IMR-90 (cell line): ENCODE data around the gene FZD4. TPM values are rescaled to one million over a fixed set of nuclear protein-coding genes. Genes with fewer than 3 reads are reported as not detected.

Source experiments
- ATAC-seq: fragments of 200-7000 bp; cut with Tn5 transposase; 2 replicates; pipeline ENCODE4 v1.9.1; 2020; ENCODE audit warnings: low read depth, mild to moderate bottlenecking, moderate library complexity
- BruUV-seq: library from RNA; stranded (reverse); fragments of 400-500 nt; replicated peaks from 2 replicates; lab custom pipeline; 2021; lab: Mats Ljungman, UMichigan
- CTCF ChIA-PET: fragments of 300-600 bp; formaldehyde crosslinking; extraction: SDS; loops from one replicate; lab custom pipeline; 2021; ENCODE audit warnings: antibody characterized with exemption; lab: Yijun Ruan, JAX
- POLR2A ChIA-PET: fragments of 300-600 bp; sonication (Branson Sonifier 250); formaldehyde crosslinking; loops from one replicate; lab custom pipeline; 2022; ENCODE audit warnings: antibody characterized with exemption; ENCODE audit not compliant: unreplicated experiment; lab: Charles Lee
- DNase-seq: peaks from one replicate; pipeline ENCODE4 v3.0.0; 2013
- H2AFZ ChIP-seq: replicated peaks from 2 replicates; pipeline ENCODE3; 2013; ENCODE audit warnings: low read length, mild to moderate bottlenecking; ENCODE audit not compliant: poor library complexity
- H2AK5ac ChIP-seq: 2 replicates; pipeline ENCODE4 v1.6.1; 2013; ENCODE audit warnings: low read depth, low read length, inconsistent platforms
- H2AK9ac ChIP-seq: replicated peaks from 2 replicates; pipeline ENCODE3; 2013; ENCODE audit warnings: mild to moderate bottlenecking, low read depth, low read length, moderate library complexity; ENCODE audit not compliant: poor library complexity
- H2BK120ac ChIP-seq: 2 replicates; pipeline ENCODE4 v1.6.1; 2013; ENCODE audit warnings: low read depth, low read length, inconsistent platforms
- H2BK15ac ChIP-seq: 3 replicates; pipeline ENCODE4 v1.6.1; 2013; ENCODE audit warnings: low read depth, low read length, inconsistent platforms
- H2BK20ac ChIP-seq: 2 replicates; pipeline ENCODE4 v1.6.1; 2013; ENCODE audit warnings: low read depth, mild to moderate bottlenecking, inconsistent platforms, low read length, moderate library complexity
- H2BK5ac ChIP-seq: 2 replicates; pipeline ENCODE4 v1.6.1; 2013; ENCODE audit warnings: mild to moderate bottlenecking, low read depth, low read length, inconsistent platforms; ENCODE audit not compliant: poor library complexity, severe bottlenecking
- H3K14ac ChIP-seq: replicated peaks from 2 replicates; pipeline ENCODE4 v1.6.1; 2013; ENCODE audit warnings: low read depth, low read length, inconsistent platforms
- H3K18ac ChIP-seq: 2 replicates; pipeline ENCODE4 v1.6.1; 2013; ENCODE audit warnings: low read depth, low read length, control low read depth
- H3K23ac ChIP-seq: 2 replicates; pipeline ENCODE4 v1.6.1; 2013; ENCODE audit warnings: low read depth, low read length, inconsistent platforms
- H3K27ac ChIP-seq: 2 replicates; pipeline ENCODE4 v1.5.1; 2013; ENCODE audit warnings: mild to moderate bottlenecking, control low read depth, low read length; ENCODE audit not compliant: insufficient read depth
- H3K27me3 ChIP-seq: 2 replicates; pipeline ENCODE4 v1.6.1; 2013; ENCODE audit warnings: low read length; ENCODE audit not compliant: control insufficient read depth, insufficient read depth
- H3K36me3 ChIP-seq: 2 replicates; pipeline ENCODE4 v1.6.1; 2013; ENCODE audit warnings: low read length, mixed read lengths; ENCODE audit not compliant: control insufficient read depth, insufficient read depth
- H3K4ac ChIP-seq: 2 replicates; pipeline ENCODE4 v1.6.1; 2013; ENCODE audit warnings: low read depth, low read length, inconsistent platforms
- H3K4me1 ChIP-seq: 2 replicates; pipeline ENCODE4 v1.6.1; 2013; ENCODE audit warnings: low read length, mixed read lengths; ENCODE audit not compliant: control insufficient read depth, insufficient read depth
- H3K4me2 ChIP-seq: 2 replicates; pipeline ENCODE4 v1.6.1; 2013; ENCODE audit warnings: low read depth, mild to moderate bottlenecking, control low read depth, low read length, moderate library complexity
- H3K4me3 ChIP-seq: 2 replicates; pipeline ENCODE4 v1.5.1; 2013; ENCODE audit warnings: low read depth, mild to moderate bottlenecking, control low read depth, low read length, moderate library complexity; ENCODE audit not compliant: insufficient read depth
- H3K56ac ChIP-seq: 2 replicates; pipeline ENCODE4 v1.6.1; 2013; ENCODE audit warnings: low read length, inconsistent platforms; ENCODE audit not compliant: insufficient read depth; ENCODE audit errors: extremely low read depth
- H3K79me1 ChIP-seq, 2 experiments: 2 replicates each; pipeline ENCODE4 v1.6.1; 2013; ENCODE audit warnings: low read length in 2 of 2, inconsistent platforms in 1 of 2, low read depth in 1 of 2
- H3K9ac ChIP-seq: 2 replicates; pipeline ENCODE4 v1.6.1; 2013; ENCODE audit warnings: low read depth, low read length, control low read depth
- H3K9me1 ChIP-seq: 2 replicates; pipeline ENCODE4 v1.6.1; 2013; ENCODE audit warnings: low read length, inconsistent platforms; ENCODE audit not compliant: insufficient read depth
- H3K9me3 ChIP-seq: 2 replicates; pipeline ENCODE4 v1.6.1; 2013; ENCODE audit warnings: low read length; ENCODE audit not compliant: control insufficient read depth, insufficient read depth
- H4K20me1 ChIP-seq: 2 replicates; pipeline ENCODE4 v1.6.1; 2013; ENCODE audit warnings: low read length, inconsistent platforms; ENCODE audit not compliant: insufficient read depth
- H4K5ac ChIP-seq: 2 replicates; pipeline ENCODE4 v1.6.1; 2013; ENCODE audit warnings: mild to moderate bottlenecking, low read depth, low read length, control low read depth
- H4K8ac ChIP-seq, 2 experiments: 2 replicates each; pipeline ENCODE4 v1.6.1; 2013; ENCODE audit warnings: low read depth in 2 of 2, low read length in 2 of 2, control low read depth in 1 of 2, inconsistent platforms in 1 of 2
- H4K91ac ChIP-seq: 2 replicates; pipeline ENCODE4 v1.6.1; 2013; ENCODE audit warnings: low read depth, low read length, inconsistent platforms; ENCODE audit not compliant: insufficient read depth
- BHLHE40 ChIP-seq: fragments of 150-350 bp; IDR thresholded peaks from 2 replicates; pipeline ENCODE4 v1.6.1; 2016; ENCODE audit warnings: mild to moderate bottlenecking, low read depth, low read length
- CEBPB ChIP-seq: IDR thresholded peaks from 2 replicates; pipeline ENCODE4 v1.6.1; 2012; ENCODE audit warnings: low read depth, low read length, improper control_type of control experiment
- CHD1 ChIP-seq: IDR thresholded peaks from 2 replicates; pipeline ENCODE4 v1.6.1; 2012; ENCODE audit warnings: low read depth, low read length, improper control_type of control experiment
- CTCF ChIP-seq: conservative IDR thresholded peaks from 2 replicates; pipeline ENCODE4 v1.5.1; 2012; ENCODE audit warnings: mild to moderate bottlenecking, low read depth, low read length, improper control_type of control experiment
- ELK1 ChIP-seq: fragments of 150-350 bp; IDR thresholded peaks from 2 replicates; pipeline ENCODE4 v1.6.1; 2016; ENCODE audit warnings: low read depth, mild to moderate bottlenecking, low read length, moderate library complexity, borderline replicate concordance
- FOS ChIP-seq: fragments of 150-350 bp; IDR thresholded peaks from 2 replicates; pipeline ENCODE4 v1.6.1; 2016; ENCODE audit warnings: low read depth, low read length
- MAFK ChIP-seq: IDR thresholded peaks from 2 replicates; pipeline ENCODE4 v1.6.1; 2012; ENCODE audit warnings: low read depth, low read length, improper control_type of control experiment
- MAZ ChIP-seq: IDR thresholded peaks from 2 replicates; pipeline ENCODE4 v1.6.1; 2012; ENCODE audit warnings: low read depth, mild to moderate bottlenecking, low read length, improper control_type of control experiment, moderate library complexity, borderline replicate concordance
- MXI1 ChIP-seq: IDR thresholded peaks from 2 replicates; pipeline ENCODE4 v1.6.1; 2012; ENCODE audit warnings: low read depth, mild to moderate bottlenecking, low read length, moderate library complexity, borderline replicate concordance
- NFE2L2 ChIP-seq: fragments of 150-350 bp; IDR thresholded peaks from 2 replicates; pipeline ENCODE4 v1.6.1; 2016; ENCODE audit warnings: low read depth, mild to moderate bottlenecking, low read length
- POLR2A ChIP-seq: IDR thresholded peaks from 2 replicates; pipeline ENCODE4 v1.6.1; 2012; ENCODE audit warnings: mild to moderate bottlenecking, low read depth, low read length
- RAD21 ChIP-seq: IDR thresholded peaks from 2 replicates; pipeline ENCODE4 v1.6.1; 2012; ENCODE audit warnings: low read length, improper control_type of control experiment
- RCOR1 ChIP-seq: IDR thresholded peaks from 2 replicates; pipeline ENCODE4 v1.6.1; 2012; ENCODE audit warnings: mild to moderate bottlenecking, low read length, improper control_type of control experiment; ENCODE audit not compliant: insufficient replicate concordance
- RFX5 ChIP-seq: IDR thresholded peaks from 2 replicates; pipeline ENCODE4 v1.8.0; 2012; ENCODE audit warnings: low read depth, mild to moderate bottlenecking, low read length, moderate library complexity
- SMC3 ChIP-seq: fragments of 150-350 bp; IDR thresholded peaks from 2 replicates; pipeline ENCODE4 v1.6.1; 2016; ENCODE audit warnings: low read depth, mild to moderate bottlenecking, antibody characterized with exemption, low read length, moderate library complexity
- USF2 ChIP-seq: fragments of 150-350 bp; IDR thresholded peaks from 2 replicates; pipeline ENCODE4 v1.6.1; 2017; ENCODE audit warnings: mild to moderate bottlenecking, antibody characterized with exemption, low read length, low read depth
- WGBS, 2 experiments: methylation state at CpG; one replicate each; pipeline versions ENCODE4 v1.1.5 to v1.1.7; 2013; ENCODE audit warnings: missing lambda C conversion rate in 2 of 2; ENCODE audit not compliant: insufficient read length in 1 of 2; ENCODE audit errors: extremely low coverage in 2 of 2; 5-methylcytosine and 5-hydroxymethylcytosine counted together
- dilution Hi-C: fragments of 300-500 bp; cut with HindIII; formaldehyde crosslinking; loops from one replicate; pipeline ENCODE4 v1.14.3; 2018; ENCODE audit warnings: low sequenced_read_pairs; ENCODE audit not compliant: unreplicated experiment
- in situ Hi-C: fragments of 300-500 bp; cut with MboI; formaldehyde crosslinking; loops from 3 replicates; pipeline ENCODE4 v1.14.3; 2019; ENCODE audit warnings: low sequenced_read_pairs, inconsistent platforms, mixed read lengths
- intact Hi-C: fragments of 100-400 bp; cut with micrococcal nuclease; formaldehyde crosslinking; loops from 2 replicates; pipeline ENCODE4 v1.10.0; 2022
- polyA plus RNA-seq, 3 experiments: library from polyadenylated mRNA; depleted of rRNA; stranded (reverse); fragments of >200 nt; gene quantifications; 2 replicates each; pipeline ENCODE4 v1.2.3, GENCODE V29; 2012; ENCODE audit warnings: low replicate concordance in 1 of 3
- total RNA-seq: library from RNA; depleted of rRNA; stranded (reverse); fragments of >200 nt; gene quantifications from 2 replicates; pipeline ENCODE4 v1.2.3, GENCODE V29; 2012

Gene FZD4
- total and polyA plus RNA-seq, 2 of the 4 experiments (the other 2 are of a cell fraction), result 3.7 to 7.7 TPM

DNA sequence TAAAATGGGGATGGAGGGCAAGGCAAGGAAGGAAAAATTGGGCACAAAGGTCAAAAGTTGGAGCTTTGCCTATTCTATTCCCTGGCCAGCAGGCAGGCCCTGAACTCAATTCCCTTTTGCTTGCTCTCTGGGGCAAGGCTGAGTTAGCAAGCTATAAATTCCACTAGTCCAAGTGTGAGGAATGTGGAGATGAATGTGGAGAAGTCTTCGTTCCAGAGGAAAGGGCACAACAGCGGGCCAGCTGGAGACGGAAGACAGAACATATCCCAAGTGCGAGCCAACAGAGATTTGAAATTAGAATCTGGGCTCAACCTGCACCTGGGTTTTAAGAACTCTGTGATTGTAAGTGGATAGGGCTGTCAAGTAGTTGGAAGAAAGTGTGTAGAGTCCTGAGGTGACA lies 29.5 kb upstream of the FZD4 start:
- H4K20me1 ChIP-seq, result no peaks in the 10 kb centered on the region
- H2AFZ ChIP-seq, result no peak overlapping the region
- H3K27me3 ChIP-seq, result peaks cover 4% of the 10 kb centered on the region
- peaks cover 5% of the 10 kb centered on the region for H3K4me1 ChIP-seq
- intact Hi-C loops (no loop called here), in situ Hi-C loops (no loop called here), dilution Hi-C loops (no loop called here)
- H3K9me1 ChIP-seq, result 0 out of 2 replicates have a peak, but pooled peaks cover 2% of the 10 kb centered on the region
- H3K18ac ChIP-seq, result no peak overlapping the region
- H4K91ac ChIP-seq, result no peak overlapping the region
- no peak overlapping the region for H3K27ac ChIP-seq
- ATAC-seq (no peak), DNase-seq (no peak)
- no peaks in the 10 kb centered on the region for H3K36me3 ChIP-seq
- H2AK9ac ChIP-seq, result no peak overlapping the region
- 80% methylated on average over 3 of the region's 4 CpGs; no CpG with 5 or more reads in 1 of the 2 experiments for WGBS, 2 experiments
- no peak overlapping the region for H3K56ac ChIP-seq
- H4K8ac ChIP-seq, result no peak overlapping the region
- no peak overlapping the region for H2BK120ac ChIP-seq
- H3K23ac ChIP-seq, result no peak overlapping the region
- POLR2A ChIA-PET, result no interaction called here
- no peak overlapping the region for H4K5ac ChIP-seq
- H2AK5ac ChIP-seq, result no peak overlapping the region
- no peak overlapping the region for H3K4me3 ChIP-seq
- no peak overlapping the region for H3K4ac ChIP-seq
- TF ChIP-seq POLR2A (no peak), MAZ (no peak), FOS (no peak), CTCF (no peak), USF2 (no peak), SMC3 (no peak), MAFK (no peak), RCOR1 (no peak), MXI1 (no peak), CEBPB (no peak), NFE2L2 (no peak), CHD1 (no peak), BHLHE40 (no peak), RFX5 (no peak), RAD21 (no peak), ELK1 (no peak)
- H3K9ac ChIP-seq, result no peak overlapping the region
- CTCF ChIA-PET, result interaction anchor here (1.5 kb wide), 1 partner anchor 32 kb away, joined by 3 read pairs; no protein-coding TSS in a partner anchor
- no peak overlapping the region for H2BK20ac ChIP-seq
- no peak overlapping the region for H3K14ac ChIP-seq
- no peaks in the 10 kb centered on the region for H3K79me1 ChIP-seq
- no peaks in the 10 kb centered on the region for H3K9me3 ChIP-seq
- no peak overlapping the region for H2BK5ac ChIP-seq
- no peak overlapping the region for H2BK15ac ChIP-seq
- H3K4me2 ChIP-seq, result no peak overlapping the region
- no TSS peak for BruUV-seq
